Colonic mucosa (tissue), 4 donors: ENCODE results near the gene FGR. TPM values are rescaled to one million over a fixed set of nuclear protein-coding genes. Genes with fewer than 3 reads are reported as not detected.

Experiments
- DNase-seq: peaks from one replicate; pipeline ENCODE4 v3.0.0-alpha.2; 2020
- H3K27ac ChIP-seq: fragments of 200-600 bp; one replicate; pipeline ENCODE4 v1.8.0; 2021
- H3K27me3 ChIP-seq: fragments of 200-600 bp; one replicate; pipeline ENCODE4 v1.8.0; 2021
- H3K36me3 ChIP-seq: fragments of 200-600 bp; one replicate; pipeline ENCODE4 v1.8.0; 2021
- H3K4me1 ChIP-seq: fragments of 200-600 bp; one replicate; pipeline ENCODE4 v1.8.0; 2021; ENCODE audit warnings: mild to moderate bottlenecking
- H3K4me3 ChIP-seq: fragments of 200-600 bp; one replicate; pipeline ENCODE4 v1.8.0; 2021
- H3K9ac ChIP-seq, 2 donors: one replicate each; pipeline ENCODE4 v1.7.0; 2013; ENCODE audit warnings: control low read depth in 2 of 2, low read depth in 2 of 2, low read length in 2 of 2
- H3K9me3 ChIP-seq: fragments of 200-600 bp; one replicate; pipeline ENCODE4 v1.8.0; 2021
- intact Hi-C: fragments of 100-400 bp; cut with DNase I; formaldehyde crosslinking; loops from one replicate; pipeline ENCODE4 v1.14.1; 2022
- total RNA-seq, 2 donors: library from RNA; stranded (reverse); fragmentation: NEBNext Ultra II Directional in 1 of 2; extraction: Animal tissue kit (Norgen Biotek cat#: 25700) in 1 of 2; gene quantifications; one replicate each; pipeline ENCODE4 v1.2.1, GENCODE V29; 2021
- TF ChIP-seq, protein P1 (sequence below): fragments of 200-600 bp; IDR thresholded peaks from one replicate; pipeline ENCODE4 v1.8.0; 2022; ENCODE audit warnings: antibody characterized with exemption, mild to moderate bottlenecking
- donor health status: healthy.
- donor health status: DM: no; HTN: no; CAD: no.
- donor health status: DM: no; HTN: no; CAD: no.

The FGR gene
- total RNA-seq, 2 donors from 2014 or later = 1.4 to 2.0 TPM

DNA sequence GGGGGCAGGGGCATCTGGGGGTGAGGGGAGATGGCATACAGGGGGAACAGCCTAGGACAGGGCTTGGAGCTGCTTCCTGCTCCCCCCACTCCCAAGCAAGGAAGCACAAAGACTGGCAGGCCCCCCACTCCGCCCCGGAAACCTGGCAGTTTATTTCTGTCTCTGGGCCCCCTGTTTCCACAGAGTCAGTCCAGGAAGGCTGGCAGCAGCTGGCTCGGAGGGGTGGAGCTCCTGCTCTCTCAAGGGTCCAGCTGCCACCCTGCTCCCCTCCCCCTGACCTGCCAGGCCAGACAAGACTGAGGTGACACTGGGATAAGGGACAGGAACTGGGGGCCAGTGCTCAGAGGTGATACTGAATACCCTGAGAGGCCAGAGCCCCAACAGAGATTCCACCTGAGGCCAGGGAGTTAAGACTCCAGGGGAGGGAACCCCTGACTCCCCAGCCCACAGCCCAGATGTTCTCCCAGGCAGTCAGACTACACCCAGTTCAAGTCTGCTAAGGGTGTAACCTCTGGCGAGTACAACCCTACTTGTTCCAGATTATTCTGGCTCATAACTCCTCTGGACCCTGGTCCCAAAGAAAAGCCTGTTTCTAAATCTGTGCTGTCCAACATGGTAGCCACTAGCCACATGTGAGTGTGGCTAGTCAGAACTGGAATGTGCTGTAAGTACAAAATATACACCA is 57.3 kb downstream of the FGR start:
- Histone ChIP-seq H3K4me3 (no peak overlapping the region), H3K9me3 (no peaks in the 10 kb centered on the region), H3K27ac (no peak overlapping the region), H3K36me3 (no peaks in the 10 kb centered on the region), H3K9ac (no peak overlapping the region), H3K27me3 (no peaks in the 10 kb centered on the region), H3K4me1 (peaks cover 12% of the 10 kb centered on the region)
- TF ChIP-seq, protein P1, sequence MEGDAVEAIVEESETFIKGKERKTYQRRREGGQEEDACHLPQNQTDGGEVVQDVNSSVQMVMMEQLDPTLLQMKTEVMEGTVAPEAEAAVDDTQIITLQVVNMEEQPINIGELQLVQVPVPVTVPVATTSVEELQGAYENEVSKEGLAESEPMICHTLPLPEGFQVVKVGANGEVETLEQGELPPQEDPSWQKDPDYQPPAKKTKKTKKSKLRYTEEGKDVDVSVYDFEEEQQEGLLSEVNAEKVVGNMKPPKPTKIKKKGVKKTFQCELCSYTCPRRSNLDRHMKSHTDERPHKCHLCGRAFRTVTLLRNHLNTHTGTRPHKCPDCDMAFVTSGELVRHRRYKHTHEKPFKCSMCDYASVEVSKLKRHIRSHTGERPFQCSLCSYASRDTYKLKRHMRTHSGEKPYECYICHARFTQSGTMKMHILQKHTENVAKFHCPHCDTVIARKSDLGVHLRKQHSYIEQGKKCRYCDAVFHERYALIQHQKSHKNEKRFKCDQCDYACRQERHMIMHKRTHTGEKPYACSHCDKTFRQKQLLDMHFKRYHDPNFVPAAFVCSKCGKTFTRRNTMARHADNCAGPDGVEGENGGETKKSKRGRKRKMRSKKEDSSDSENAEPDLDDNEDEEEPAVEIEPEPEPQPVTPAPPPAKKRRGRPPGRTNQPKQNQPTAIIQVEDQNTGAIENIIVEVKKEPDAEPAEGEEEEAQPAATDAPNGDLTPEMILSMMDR = no peak
- DNase-seq = no peak
- intact Hi-C loops = no loop called here

DNA sequence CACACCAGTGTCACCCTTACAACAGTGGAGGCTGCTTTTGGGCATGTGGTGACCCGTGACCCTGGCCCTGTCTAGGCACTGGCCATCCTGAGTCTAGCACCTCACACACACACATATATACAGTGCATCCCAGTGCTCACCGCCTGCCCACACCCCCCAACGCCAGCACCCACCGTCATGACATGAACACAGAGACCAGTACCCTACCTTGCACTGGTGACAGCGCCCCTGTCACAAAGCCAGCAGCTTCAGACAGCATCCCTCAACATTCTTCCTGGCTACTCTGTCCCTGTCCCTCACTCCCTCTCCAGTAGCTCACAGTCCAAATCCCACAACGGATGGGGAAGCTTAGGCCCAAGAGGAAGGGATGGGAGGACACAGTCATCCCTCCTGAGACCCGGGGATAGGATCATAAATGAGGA is 58.2 kb downstream of the FGR start:
- peak overlapping the region in 1 of 2 donors; percentile 40 for H3K9ac ChIP-seq
- DNase-seq = no peak

DNA sequence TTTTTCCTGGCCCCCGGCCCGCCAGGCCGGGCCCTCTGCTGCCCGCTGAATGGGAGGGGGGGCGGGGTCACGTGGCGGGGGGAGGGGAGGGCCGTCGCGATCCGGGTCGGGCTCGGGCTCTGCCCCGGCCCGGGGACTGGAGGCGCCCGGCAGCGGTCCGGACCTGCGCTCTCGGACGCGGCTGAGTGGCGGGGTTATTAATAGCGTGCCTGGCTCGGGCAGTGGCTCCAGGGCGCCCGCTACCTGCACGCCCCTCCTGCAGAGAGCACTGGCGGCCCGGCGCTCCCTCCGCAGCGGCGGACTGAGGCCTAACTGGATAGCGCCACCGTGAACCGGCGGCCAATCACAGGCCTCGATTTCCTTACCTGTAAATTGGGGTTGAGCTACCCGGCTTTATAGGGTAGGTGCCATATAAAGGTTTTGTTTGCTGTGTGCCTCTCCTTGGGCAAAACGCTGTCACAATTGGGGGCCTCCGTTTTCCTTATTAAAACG is 59.1 kb downstream of the FGR start:
- intact Hi-C loops = no loop called here
- TF ChIP-seq, protein P1 = no peak
- Histone ChIP-seq H3K27ac (peak overlapping the region; percentile 78), H3K9me3 (no peaks in the 10 kb centered on the region), H3K4me3 (peak overlapping the region; percentile 44), H3K4me1 (peaks cover 12% of the 10 kb centered on the region), H3K36me3 (no peaks in the 10 kb centered on the region), H3K9ac (peak overlapping the region; percentile 28 to 40), H3K27me3 (no peaks in the 10 kb centered on the region)
- peak; percentile 64 for DNase-seq

More for the DNA sequence above, 58.2 kb downstream of the FGR start:
- H3K4me1 ChIP-seq = peaks cover 12% of the 10 kb centered on the region
- H3K36me3 ChIP-seq = no peaks in the 10 kb centered on the region
- TF ChIP-seq, protein P1 = no peak
- no peak overlapping the region for H3K4me3 ChIP-seq
- no peaks in the 10 kb centered on the region for H3K27me3 ChIP-seq
- intact Hi-C loops = no loop called here
- H3K9me3 ChIP-seq = no peaks in the 10 kb centered on the region
- H3K27ac ChIP-seq = no peak overlapping the region

DNA sequence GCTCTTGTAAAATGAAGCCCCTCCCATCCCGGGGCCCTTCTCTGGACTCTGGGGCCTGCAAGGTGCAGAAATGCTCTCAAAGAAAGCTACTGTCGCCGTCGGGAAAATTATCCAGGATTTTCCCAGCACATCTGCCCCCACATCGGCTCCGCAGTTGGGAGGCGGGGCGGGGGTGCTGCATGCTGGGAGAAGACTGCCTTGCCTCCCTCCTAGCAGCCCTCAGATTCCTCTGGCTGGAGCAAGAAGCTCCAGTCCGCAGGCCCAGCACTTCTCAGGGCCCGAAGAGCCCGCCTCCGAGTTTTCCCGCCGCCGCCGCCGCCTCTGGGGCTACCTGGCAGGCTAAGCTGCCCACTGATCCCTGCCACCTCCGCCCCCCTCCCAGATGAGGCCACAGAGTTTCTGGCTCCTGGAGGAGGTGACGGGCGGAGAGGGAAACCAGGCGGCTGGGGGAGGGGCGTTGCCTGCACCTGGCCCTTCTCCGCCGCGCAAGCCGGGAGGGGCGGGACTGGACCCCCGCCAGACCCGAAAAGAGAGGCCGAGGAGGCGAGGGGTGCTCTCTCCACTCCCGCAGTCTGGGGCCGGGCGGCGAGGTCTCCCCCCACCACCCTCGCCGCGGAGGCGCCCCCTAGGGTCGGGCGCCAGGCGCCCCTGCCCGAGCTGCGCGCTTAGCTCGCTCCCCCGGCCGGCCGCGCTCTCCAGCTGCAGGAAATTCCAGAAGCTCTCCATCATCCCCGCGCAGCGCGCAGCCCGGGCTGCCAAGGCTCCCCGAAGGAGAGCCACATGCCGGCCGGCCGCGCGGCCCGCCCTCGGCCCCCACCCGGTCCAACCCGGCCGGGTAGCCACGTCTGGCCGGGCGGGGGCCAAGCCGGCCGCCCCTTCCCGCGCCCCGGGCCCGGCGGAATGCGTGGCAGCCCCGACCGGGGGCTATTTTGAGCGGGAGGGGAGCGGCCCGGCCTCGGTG is 59.8 kb downstream of the FGR start:
- intact Hi-C loops = no loop called here
- Histone ChIP-seq H3K36me3 (no peaks in the 10 kb centered on the region), H3K27ac (peak overlapping the region; percentile 78), H3K27me3 (no peaks in the 10 kb centered on the region), H3K4me1 (peaks cover 12% of the 10 kb centered on the region), H3K9me3 (no peaks in the 10 kb centered on the region), H3K9ac (peak overlapping the region; percentile 28 to 42), H3K4me3 (peak overlapping the region; percentile 44)
- TF ChIP-seq, protein P1 = no peak
- DNase-seq = peak; percentile 74

DNA sequence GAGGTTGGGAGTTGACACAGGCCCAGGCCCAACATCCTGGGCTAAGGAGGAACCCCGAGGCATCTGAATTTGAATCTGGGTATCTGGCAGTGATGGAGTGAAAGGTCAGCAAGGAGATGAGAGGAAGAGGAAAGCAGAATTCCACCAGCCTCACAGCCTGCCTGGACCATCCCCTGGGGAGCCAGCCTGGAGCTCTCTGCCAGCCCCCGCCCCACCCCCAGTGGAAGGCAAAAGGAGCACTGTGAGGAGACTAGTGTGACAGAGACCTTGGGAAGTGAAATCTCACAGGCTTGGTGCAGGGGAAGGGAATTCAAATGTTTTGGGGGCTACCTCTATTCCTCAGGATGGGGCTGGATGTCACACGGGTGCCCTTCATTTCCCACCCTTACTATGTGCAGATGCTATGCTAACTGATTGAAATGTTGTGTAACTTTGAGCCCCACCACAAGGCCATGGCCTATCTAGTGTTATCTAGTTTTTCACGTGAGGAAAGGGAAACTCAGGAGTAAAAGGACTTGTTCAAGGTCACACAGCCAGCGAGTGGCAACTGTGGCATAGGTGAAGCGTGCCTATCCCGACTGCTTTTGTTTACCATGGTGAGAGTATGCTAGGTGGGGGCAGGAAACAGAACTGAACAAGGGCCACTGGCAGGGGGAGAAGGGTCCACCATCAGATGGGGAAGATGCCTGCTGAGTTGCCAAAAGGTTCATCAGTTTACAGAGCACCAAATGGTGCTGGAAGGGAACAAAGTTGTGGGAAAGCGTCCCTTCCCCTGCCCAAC is 60.8 kb downstream of the FGR start:
- intact Hi-C loops = no loop called here
- Histone ChIP-seq H3K27me3 (no peaks in the 10 kb centered on the region), H3K4me1 (peaks cover 12% of the 10 kb centered on the region), H3K9ac (peak overlapping the region in 1 of 2 donors; percentile 42), H3K9me3 (no peaks in the 10 kb centered on the region), H3K36me3 (no peaks in the 10 kb centered on the region), H3K4me3 (no peak overlapping the region), H3K27ac (peak overlapping the region; percentile 78)
- TF ChIP-seq, protein P1 = no peak
- DNase-seq = no peak
